Esophagus squamous epithelium (tissue), 5 donors: ENCODE data around the gene FRYL. TPM values are rescaled to one million over a fixed set of nuclear protein-coding genes. Genes with fewer than 3 reads are reported as not detected.

Source experiments
- DNase-seq: peaks from one replicate; lab custom pipeline; 2025; lab: John Stamatoyannopoulos, UW
- H3K27ac ChIP-seq, 4 donors: fragments of 200-600 bp; sonication (generic); one replicate each; pipeline ENCODE4 v1.5.1; 2016 to 2019; ENCODE audit warnings: mild to moderate bottlenecking in 1 of 4
- H3K27me3 ChIP-seq, 4 donors: fragments of 200-600 bp; sonication (generic); 1 replicate in 3 of 4; 2 replicates in 1 of 4; pipeline versions ENCODE4 v1.5.1 to v1.6.0; 2017 to 2021; ENCODE audit warnings: antibody characterized with exemption in 1 of 4
- H3K36me3 ChIP-seq, 3 donors: fragments of 200-600 bp; sonication (generic); one replicate each; pipeline ENCODE4 v1.5.1; 2016 to 2019
- H3K4me1 ChIP-seq, 3 donors: fragments of 200-600 bp; sonication (generic); one replicate each; pipeline ENCODE4 v1.5.1; 2017 to 2019
- H3K4me3 ChIP-seq, 4 donors: fragments of 200-600 bp; sonication (generic); 1 replicate in 3 of 4; 2 replicates in 1 of 4; pipeline ENCODE4 v1.5.1; 2016 to 2019; ENCODE audit warnings: mild to moderate bottlenecking in 2 of 4, moderate library complexity in 1 of 4
- H3K9me3 ChIP-seq, 3 donors: fragments of 200-600 bp; sonication (generic); one replicate each; pipeline ENCODE4 v1.5.1; 2016 to 2019
- POLR2A ChIP-seq, 4 donors: fragments of 450-650 bp; IDR thresholded peaks; one replicate each; pipeline ENCODE4 v1.6.1; 2017; ENCODE audit warnings: antibody characterized with exemption in 4 of 4, mild to moderate bottlenecking in 4 of 4, moderate library complexity in 3 of 4
- WGBS, 2 donors: methylation state at CpG; one replicate each; pipeline ENCODE4 v1.1.5; 2018; 5-methylcytosine and 5-hydroxymethylcytosine counted together
- intact Hi-C: fragments of 100-400 bp; cut with DNase I; formaldehyde crosslinking; loops from one replicate; pipeline ENCODE4 v1.15.0; 2022
- total RNA-seq, 4 donors: library from RNA; depleted of rRNA; stranded (reverse); fragments of >200 nt; gene quantifications; one replicate each; pipeline ENCODE4 v1.1.0, GENCODE V29; 2016
- TF ChIP-seq, protein P1 (sequence below), 6 experiments: fragments of 450-650 bp in 4 of 6; fragments of 200-600 bp in 2 of 6; sonication (generic) in 2 of 6; IDR thresholded peaks; one replicate each; pipeline ENCODE4 v1.5.1; 2016 to 2019; ENCODE audit warnings: antibody characterized with exemption in 6 of 6, mild to moderate bottlenecking in 4 of 6, moderate library complexity in 4 of 6
- donor health status: DM: yes; HTN: yes; CAD: no.

FRYL gene
- total RNA-seq, 4 donors from 2014 or later = 26.1 to 69.6 (median 38.1) TPM

DNA sequence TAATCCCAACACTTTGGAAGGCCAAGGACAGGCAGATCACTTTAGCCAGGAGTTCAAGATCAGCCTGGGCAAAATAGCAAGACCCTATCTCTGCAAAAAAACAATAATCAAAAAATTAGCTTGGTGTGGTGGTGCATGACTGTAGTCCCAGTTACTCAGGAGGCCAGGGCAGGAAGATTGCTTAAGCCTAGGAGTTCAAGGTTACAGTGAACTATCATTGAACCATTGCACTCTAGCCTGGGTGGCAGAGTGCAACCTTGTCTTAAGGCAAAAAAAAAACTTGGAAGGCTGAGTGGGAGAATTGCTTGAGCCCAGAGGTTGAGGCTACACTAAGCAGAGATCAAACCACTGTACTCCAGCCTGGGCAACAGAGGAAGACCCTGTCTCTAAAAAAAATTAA is 5.2 kb upstream of the FRYL start:
- intact Hi-C loops = no loop called here
- H3K9me3 ChIP-seq = no peaks in the 10 kb centered on the region
- DNase-seq = no peak
- TF ChIP-seq, protein P1, sequence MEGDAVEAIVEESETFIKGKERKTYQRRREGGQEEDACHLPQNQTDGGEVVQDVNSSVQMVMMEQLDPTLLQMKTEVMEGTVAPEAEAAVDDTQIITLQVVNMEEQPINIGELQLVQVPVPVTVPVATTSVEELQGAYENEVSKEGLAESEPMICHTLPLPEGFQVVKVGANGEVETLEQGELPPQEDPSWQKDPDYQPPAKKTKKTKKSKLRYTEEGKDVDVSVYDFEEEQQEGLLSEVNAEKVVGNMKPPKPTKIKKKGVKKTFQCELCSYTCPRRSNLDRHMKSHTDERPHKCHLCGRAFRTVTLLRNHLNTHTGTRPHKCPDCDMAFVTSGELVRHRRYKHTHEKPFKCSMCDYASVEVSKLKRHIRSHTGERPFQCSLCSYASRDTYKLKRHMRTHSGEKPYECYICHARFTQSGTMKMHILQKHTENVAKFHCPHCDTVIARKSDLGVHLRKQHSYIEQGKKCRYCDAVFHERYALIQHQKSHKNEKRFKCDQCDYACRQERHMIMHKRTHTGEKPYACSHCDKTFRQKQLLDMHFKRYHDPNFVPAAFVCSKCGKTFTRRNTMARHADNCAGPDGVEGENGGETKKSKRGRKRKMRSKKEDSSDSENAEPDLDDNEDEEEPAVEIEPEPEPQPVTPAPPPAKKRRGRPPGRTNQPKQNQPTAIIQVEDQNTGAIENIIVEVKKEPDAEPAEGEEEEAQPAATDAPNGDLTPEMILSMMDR (IDR thresholded peaks at IDR 0.05) = no peak
- no peak for TF ChIP-seq POLR2A (IDR thresholded peaks at IDR 0.05)
- no peak overlapping the region for H3K4me3 ChIP-seq
- peaks cover 4 to 8% (median 6%) of the 10 kb centered on the region in 3 donors for H3K4me1 ChIP-seq
- H3K27me3 ChIP-seq = no peaks in the 10 kb centered on the region
- no peak overlapping the region for H3K27ac ChIP-seq
- H3K36me3 ChIP-seq = no peaks in the 10 kb centered on the region

GRCh38 chr4:48781968-48782367 is 1.9 kb upstream of the FRYL start:
- no peak for DNase-seq
- Histone ChIP-seq H3K9me3 (no peaks in the 10 kb centered on the region), H3K27ac (no peak overlapping the region), H3K36me3 (no peaks in the 10 kb centered on the region), H3K4me3 (no peak overlapping the region), H3K27me3 (no peaks in the 10 kb centered on the region), H3K4me1 (peaks cover 7 to 27% (median 15%) of the 10 kb centered on the region in 3 donors)
- intact Hi-C loops = loop anchor here (5.0 kb wide), 1 partner anchor 180 kb away; no protein-coding TSS in a partner anchor
- no peak for TF ChIP-seq POLR2A (IDR thresholded peaks at IDR 0.05)
- TF ChIP-seq, protein P1 (IDR thresholded peaks at IDR 0.05) = no peak

- TF ChIP-seq POLR2A (IDR thresholded peaks at IDR 0.05) = no peak
- TF ChIP-seq, protein P1 (IDR thresholded peaks at IDR 0.05) = no peak
- no peak for DNase-seq
- intact Hi-C loops = loop anchor here (5.0 kb wide), 1 partner anchor 181 kb away; no protein-coding TSS in a partner anchor
Measured at GRCh38 chr4:48780865-48781214, 761 bp upstream of the FRYL start.

DNA sequence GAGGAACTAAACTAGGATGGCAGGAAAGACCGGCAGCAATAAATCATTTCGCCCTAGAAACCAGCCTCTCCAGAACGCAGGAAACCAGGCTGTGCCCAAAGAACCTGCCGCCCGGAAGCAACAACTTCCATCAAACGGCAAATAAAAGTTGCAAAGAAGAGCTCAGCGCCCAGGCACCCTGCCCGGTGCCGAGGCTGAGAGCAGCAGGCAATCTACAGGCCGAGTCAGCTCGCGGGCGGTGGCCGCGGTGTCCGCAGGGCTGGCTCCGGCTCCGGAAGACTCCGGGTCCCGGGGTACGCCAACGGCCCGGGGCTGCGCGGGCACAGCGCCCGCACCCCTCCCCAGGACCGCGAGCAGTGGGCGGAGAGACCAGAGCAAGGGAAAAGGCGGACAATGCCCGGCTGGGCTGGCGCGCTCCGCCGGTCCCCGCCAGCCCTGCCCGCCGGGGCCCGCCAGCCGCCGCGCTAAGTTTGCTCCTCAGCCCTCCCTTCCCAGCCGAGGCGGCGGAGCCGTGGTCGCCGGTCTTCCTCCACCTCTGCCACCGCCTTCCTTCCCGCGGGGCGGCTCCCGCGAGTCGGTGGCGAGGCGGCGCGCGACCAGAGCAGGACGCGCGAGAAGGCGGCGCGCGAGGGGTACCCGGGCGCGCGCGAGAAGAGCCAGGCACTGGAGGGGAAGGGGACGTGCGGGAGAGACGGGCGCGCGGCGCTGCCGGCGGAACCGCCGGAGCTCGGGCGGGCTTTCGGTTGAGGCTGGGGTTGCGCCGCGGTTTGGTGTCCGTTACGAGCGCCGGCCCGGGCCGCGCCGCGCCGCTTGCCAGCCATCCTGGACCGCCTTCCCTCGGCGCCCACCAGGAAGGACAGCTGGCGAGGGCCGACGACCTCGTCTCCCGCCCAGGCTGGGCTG is 733 bp downstream of the FRYL start:
- H3K4me3 ChIP-seq = peak overlapping the region; percentile 92 to 99 (median 96)
- WGBS, 2 donors = 0% methylated on average over 6 to 8 of the region's 108 CpGs
- H3K36me3 ChIP-seq = no peaks in the 10 kb centered on the region
- intact Hi-C loops = no loop called here
- peak overlapping the region; percentile 95 to 99 (median 99) for H3K27ac ChIP-seq
- no peaks in the 10 kb centered on the region for H3K9me3 ChIP-seq
- peak; percentile 26 for DNase-seq
- peaks cover 14 to 53% (median 30%) of the 10 kb centered on the region in 3 donors for H3K4me1 ChIP-seq
- TF ChIP-seq POLR2A (IDR thresholded peaks at IDR 0.05) = peak in 2 of 4 donors; percentile 34 to 47
- TF ChIP-seq, protein P1 (IDR thresholded peaks at IDR 0.05) = no peak
- H3K27me3 ChIP-seq = no peaks in the 10 kb centered on the region

More at GRCh38 chr4:48780865-48781214, 761 bp upstream of the FRYL start:
- peak overlapping the region; percentile 72 to 99 (median 99) for H3K27ac ChIP-seq
- H3K36me3 ChIP-seq = no peaks in the 10 kb centered on the region
- H3K9me3 ChIP-seq = no peaks in the 10 kb centered on the region
- 0 to 1% methylated on average over 10 of the region's 10 CpGs for WGBS, 2 donors
- H3K4me1 ChIP-seq = peaks cover 7 to 38% (median 25%) of the 10 kb centered on the region in 3 donors
- no peaks in the 10 kb centered on the region for H3K27me3 ChIP-seq
- peak overlapping the region; percentile 36 to 99 (median 94) for H3K4me3 ChIP-seq

GRCh38 chr4:48778431-48779094 is 1.5 kb downstream of the FRYL start:
- Histone ChIP-seq H3K4me1 (peaks cover 14 to 61% (median 32%) of the 10 kb centered on the region in 3 donors), H3K4me3 (peak overlapping the region; percentile 92 to 99 (median 96)), H3K27ac (peak overlapping the region; percentile 95 to 99 (median 99)), H3K27me3 (no peaks in the 10 kb centered on the region), H3K9me3 (no peaks in the 10 kb centered on the region), H3K36me3 (no peaks in the 10 kb centered on the region)
- intact Hi-C loops = no loop called here
- DNase-seq = no peak
- 0 to 1% methylated on average over 8 of the region's 8 CpGs for WGBS, 2 donors
- TF ChIP-seq, protein P1 (IDR thresholded peaks at IDR 0.05) = no peak
- no peak for TF ChIP-seq POLR2A (IDR thresholded peaks at IDR 0.05)
